C4-2B (cell line): ENCODE results near the gene TRNP1.

ENCODE experiments used
- H3K27ac ChIP-seq: fragments of 450-650 bp; 2 replicates; pipeline ENCODE4 v1.5.1; 2017
- ZFX ChIP-seq: fragments of 450-650 bp; IDR thresholded peaks from 2 replicates; pipeline ENCODE4 v1.6.1; 2017
- TF ChIP-seq, protein P1 (sequence below): fragments of 450-650 bp; conservative IDR thresholded peaks from 2 replicates; pipeline ENCODE4 v1.5.1; 2017; ENCODE audit warnings: mild to moderate bottlenecking

TRNP1 gene

DNA sequence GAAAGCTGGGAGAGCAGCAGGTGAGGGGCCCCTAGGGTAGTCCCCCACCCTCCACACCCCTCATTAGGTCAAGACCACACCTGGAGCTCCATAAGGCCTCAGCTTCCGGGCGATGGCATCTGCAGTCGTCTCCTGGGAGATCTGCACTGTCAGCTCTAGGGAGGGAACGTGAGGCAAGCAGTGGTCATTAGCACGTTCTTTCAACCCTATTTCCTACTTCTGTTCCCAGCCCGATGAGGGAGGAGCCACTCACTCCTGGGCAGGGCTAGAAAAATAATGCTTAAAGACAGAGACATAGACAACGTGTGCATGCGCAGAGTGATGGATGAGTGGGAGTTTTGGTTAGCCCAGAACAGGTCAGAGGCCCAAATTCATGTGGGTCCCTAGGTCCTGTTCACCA, 42.9 kb upstream of the TRNP1 start:
- TF ChIP-seq ZFX = no peak
- TF ChIP-seq, protein P1, sequence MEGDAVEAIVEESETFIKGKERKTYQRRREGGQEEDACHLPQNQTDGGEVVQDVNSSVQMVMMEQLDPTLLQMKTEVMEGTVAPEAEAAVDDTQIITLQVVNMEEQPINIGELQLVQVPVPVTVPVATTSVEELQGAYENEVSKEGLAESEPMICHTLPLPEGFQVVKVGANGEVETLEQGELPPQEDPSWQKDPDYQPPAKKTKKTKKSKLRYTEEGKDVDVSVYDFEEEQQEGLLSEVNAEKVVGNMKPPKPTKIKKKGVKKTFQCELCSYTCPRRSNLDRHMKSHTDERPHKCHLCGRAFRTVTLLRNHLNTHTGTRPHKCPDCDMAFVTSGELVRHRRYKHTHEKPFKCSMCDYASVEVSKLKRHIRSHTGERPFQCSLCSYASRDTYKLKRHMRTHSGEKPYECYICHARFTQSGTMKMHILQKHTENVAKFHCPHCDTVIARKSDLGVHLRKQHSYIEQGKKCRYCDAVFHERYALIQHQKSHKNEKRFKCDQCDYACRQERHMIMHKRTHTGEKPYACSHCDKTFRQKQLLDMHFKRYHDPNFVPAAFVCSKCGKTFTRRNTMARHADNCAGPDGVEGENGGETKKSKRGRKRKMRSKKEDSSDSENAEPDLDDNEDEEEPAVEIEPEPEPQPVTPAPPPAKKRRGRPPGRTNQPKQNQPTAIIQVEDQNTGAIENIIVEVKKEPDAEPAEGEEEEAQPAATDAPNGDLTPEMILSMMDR = no peak
- H3K27ac ChIP-seq = no peak overlapping the region

DNA sequence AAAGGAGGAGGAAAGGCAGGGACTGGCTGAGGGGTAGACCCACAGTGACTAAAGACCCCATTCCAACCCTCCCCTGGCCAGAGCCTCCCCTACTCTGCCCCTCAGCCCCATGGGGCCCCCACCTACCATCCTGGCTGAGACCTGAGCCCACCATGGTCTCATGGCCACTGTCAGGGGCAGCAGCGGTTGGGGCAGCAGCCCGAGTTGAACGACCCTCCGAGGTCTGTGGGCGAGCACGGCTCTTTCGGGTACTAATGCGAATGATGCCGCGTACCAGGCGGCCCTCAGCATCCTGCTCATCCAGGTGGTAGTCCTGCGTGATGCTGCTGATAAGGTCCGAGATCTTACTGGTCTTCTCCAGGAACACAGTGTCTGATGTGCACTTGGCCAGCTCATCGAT, 42.3 kb upstream of the TRNP1 start:
- TF ChIP-seq, protein P1 = no peak
- TF ChIP-seq ZFX = no peak
- H3K27ac ChIP-seq = no peak overlapping the region

DNA sequence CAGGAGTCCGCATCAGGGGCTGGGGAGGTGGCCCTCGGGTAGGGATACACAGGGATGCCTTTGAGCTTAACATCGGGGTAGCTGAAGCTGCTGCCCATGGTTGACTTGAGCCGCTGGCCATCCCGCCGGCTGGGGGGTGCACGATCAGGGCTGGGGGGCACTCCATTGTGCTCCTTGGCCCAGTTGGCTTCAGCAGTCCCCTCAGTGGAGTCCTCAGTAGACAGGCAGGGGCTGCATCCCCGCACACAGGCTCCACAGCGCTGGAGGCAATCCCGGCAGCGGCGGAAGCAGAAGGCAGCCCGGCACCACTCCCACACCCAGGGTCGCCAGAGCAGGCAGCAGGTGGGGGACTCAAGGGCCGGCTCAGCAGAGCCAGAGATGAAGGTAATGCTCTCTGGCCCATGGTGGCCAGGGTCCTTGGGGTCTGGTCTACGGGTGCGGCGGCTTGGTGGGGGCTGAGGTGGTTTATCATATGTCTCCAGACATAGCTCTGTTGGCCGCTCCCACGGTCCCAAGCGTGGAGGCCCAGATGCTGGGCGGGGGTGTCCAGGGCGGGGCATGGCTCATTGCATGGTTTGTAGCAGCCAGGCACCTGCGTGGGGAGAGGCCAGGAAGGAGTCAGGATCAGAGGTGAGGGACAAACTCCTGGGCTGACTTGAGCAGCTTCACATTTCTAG, 41.5 kb upstream of the TRNP1 start:
- H3K27ac ChIP-seq = no peak overlapping the region
- TF ChIP-seq, protein P1 = no peak
- no peak for TF ChIP-seq ZFX

DNA sequence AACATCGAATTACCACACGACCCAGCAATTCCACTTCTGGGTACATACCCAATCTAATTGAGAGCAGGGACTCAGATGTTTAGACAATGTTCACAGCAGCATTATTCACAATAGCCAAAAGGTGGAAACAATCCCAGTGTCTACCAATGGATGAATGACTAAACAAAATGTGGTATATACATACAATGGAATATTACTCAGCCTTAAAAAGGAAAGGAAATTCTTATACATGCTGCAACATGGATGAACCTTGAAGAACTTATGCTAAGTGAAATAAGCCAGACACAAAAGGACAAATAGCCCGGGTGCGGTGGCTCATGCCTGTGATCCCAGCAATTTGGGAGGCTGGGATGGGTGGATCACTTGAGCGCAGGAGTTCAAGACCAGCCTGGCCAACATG, 40.1 kb upstream of the TRNP1 start:
- no peak overlapping the region for H3K27ac ChIP-seq
- TF ChIP-seq, protein P1 = no peak
- TF ChIP-seq ZFX = no peak

DNA sequence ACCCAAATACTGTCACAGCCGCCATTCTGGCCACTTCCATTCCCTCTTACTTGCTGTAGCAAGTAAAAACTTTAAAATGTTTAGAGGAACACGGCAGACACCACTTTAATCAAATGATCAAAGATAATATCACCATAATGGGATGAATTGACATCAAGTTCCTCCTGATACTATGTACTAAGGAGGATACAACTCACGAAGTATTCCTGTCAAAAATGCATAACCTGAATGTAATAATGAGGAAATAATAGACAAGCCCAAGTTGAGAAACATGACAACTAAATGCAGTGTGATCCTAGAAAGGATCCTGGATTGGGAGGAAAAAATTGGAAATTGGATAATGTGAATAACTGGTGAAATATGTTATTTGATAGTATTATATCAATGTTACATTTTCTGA, 37.2 kb upstream of the TRNP1 start:
- no peak for TF ChIP-seq ZFX
- TF ChIP-seq, protein P1 = no peak
- H3K27ac ChIP-seq = no peak overlapping the region

DNA sequence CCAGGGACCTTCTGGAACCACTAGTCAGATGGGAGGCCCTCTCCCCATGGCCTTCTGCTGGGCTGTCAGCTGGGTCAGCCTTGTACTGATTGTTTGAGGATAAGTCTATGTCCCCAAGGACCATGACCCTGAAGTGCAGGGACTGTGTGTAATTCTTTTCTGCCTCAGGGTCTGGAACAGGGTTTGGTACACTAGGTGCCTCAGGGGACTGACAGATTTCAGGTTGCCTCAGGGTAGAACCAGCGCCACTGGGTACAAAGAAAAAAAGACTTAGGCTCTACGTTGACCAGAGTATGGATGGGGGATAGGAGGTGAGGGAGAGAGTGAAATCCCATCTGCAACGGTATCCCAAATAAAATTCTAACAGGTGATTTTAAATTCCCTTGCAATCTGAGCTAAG, 36.2 kb upstream of the TRNP1 start:
- H3K27ac ChIP-seq = no peak overlapping the region
- TF ChIP-seq, protein P1 = no peak
- no peak for TF ChIP-seq ZFX

DNA sequence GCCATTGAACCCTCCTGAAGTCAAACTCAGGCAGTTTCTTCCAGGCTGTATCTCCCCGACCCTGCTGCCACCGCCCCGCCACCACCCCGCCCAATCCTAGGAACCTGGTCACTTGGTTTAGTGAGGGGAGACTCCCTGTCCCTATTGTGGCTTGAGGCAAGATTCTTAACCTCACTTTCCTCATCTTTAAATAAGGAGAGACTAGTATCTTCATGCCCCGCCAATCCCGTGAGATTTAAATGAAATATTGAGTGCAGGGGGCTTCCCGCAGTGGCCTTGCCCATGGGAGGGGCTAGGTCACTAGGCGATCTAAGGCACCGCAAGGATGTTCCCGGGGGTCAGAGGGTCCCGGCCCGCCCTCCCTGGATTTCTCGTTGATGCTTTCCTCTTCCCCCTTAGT, 34.2 kb upstream of the TRNP1 start:
- TF ChIP-seq, protein P1 = no peak
- no peak for TF ChIP-seq ZFX
- H3K27ac ChIP-seq = peak overlapping the region; percentile 96
